HG03432 (cell line): ENCODE measurements around the gene TMEM248.
A peak's percentile ranks its signal among the peaks of the same experiment; 100 is the strongest.
"Not testable (repeated sequence)": the region's sequence is repeated elsewhere in the genome, so short reads cannot be mapped to it uniquely, and the experiment has no call there.

Experiments used
- ATAC-seq: cut with Tn5 transposase; IDR thresholded peaks from one replicate; pipeline ENCODE4 v1.9.1; 2021; ENCODE audit warnings: mild to moderate bottlenecking, moderate library complexity; ENCODE audit not compliant: unreplicated experiment

Gene TMEM248

GRCh38 chr7:66908598-66908997 lies 12.4 kb upstream of the TMEM248 start:
- not testable (repeated sequence) for ATAC-seq

- ATAC-seq, result no peak
These were observed 10.2 kb upstream of the TMEM248 start for GRCh38 chr7:66910789-66911188.

GRCh38 chr7:66911191-66911590 lies 9.8 kb upstream of the TMEM248 start:
- ATAC-seq, result not testable (repeated sequence)

- no peak for ATAC-seq
These were observed 8.8 kb upstream of the TMEM248 start for GRCh38 chr7:66912195-66912594.

GRCh38 chr7:66913118-66914037 lies 7.6 kb upstream of the TMEM248 start:
- ATAC-seq, result no peak

GRCh38 chr7:66917904-66918303 lies 3.1 kb upstream of the TMEM248 start:
- ATAC-seq, result not testable (repeated sequence)

- ATAC-seq, result no peak
These were observed 1.7 kb upstream of the TMEM248 start for GRCh38 chr7:66919304-66919703.

- ATAC-seq, result no peak
These were observed 1.3 kb upstream of the TMEM248 start for GRCh38 chr7:66919704-66920103.

GRCh38 chr7:66920256-66920655 lies 769 bp upstream of the TMEM248 start:
- no peak for ATAC-seq

GRCh38 chr7:66921396-66921917 lies 432 bp downstream of the TMEM248 start:
- ATAC-seq, result peak; percentile 12

GRCh38 chr7:66921918-66922486 lies 977 bp downstream of the TMEM248 start:
- peak; percentile 19 for ATAC-seq

GRCh38 chr7:66925255-66925654 lies 4.2 kb downstream of the TMEM248 start:
- no peak for ATAC-seq

GRCh38 chr7:66927348-66927948 lies 6.4 kb downstream of the TMEM248 start:
- no peak for ATAC-seq

GRCh38 chr7:66928388-66928787 lies 7.4 kb downstream of the TMEM248 start:
- ATAC-seq, result no peak

GRCh38 chr7:66929165-66929564 lies 8.1 kb downstream of the TMEM248 start:
- no peak for ATAC-seq

- no peak for ATAC-seq
These were observed 8.9 kb downstream of the TMEM248 start for GRCh38 chr7:66929935-66930334.

- ATAC-seq, result no peak
These were observed 9.3 kb downstream of the TMEM248 start for GRCh38 chr7:66930341-66930740.

GRCh38 chr7:66933469-66933868 lies 12.4 kb downstream of the TMEM248 start:
- ATAC-seq, result no peak

GRCh38 chr7:66937940-66938339 lies 16.9 kb downstream of the TMEM248 start:
- no peak for ATAC-seq

- no peak for ATAC-seq
These were observed 18.3 kb downstream of the TMEM248 start for GRCh38 chr7:66939325-66939724.

- no peak for ATAC-seq
These were observed 25.5 kb downstream of the TMEM248 start for GRCh38 chr7:66946545-66946944.
